Esophagus squamous epithelium (tissue), 4 donors: ENCODE data around the gene RTP5.
"Not testable (repeated sequence)": the region's sequence is repeated elsewhere in the genome, so short reads cannot be mapped to it uniquely, and the experiment has no call there.

Experiments
- CTCF ChIP-seq, 6 experiments: fragments of 450-650 bp in 4 of 6; fragments of 200-600 bp in 2 of 6; sonication (generic) in 2 of 6; IDR thresholded peaks; one replicate each; pipeline ENCODE4 v1.5.1; 2016 to 2019; ENCODE audit warnings: antibody characterized with exemption in 6 of 6, mild to moderate bottlenecking in 4 of 6, moderate library complexity in 4 of 6
- POLR2A ChIP-seq, 4 donors: fragments of 450-650 bp; IDR thresholded peaks; one replicate each; pipeline ENCODE4 v1.6.1; 2017; ENCODE audit warnings: antibody characterized with exemption in 4 of 4, mild to moderate bottlenecking in 4 of 4, moderate library complexity in 3 of 4

DNA sequence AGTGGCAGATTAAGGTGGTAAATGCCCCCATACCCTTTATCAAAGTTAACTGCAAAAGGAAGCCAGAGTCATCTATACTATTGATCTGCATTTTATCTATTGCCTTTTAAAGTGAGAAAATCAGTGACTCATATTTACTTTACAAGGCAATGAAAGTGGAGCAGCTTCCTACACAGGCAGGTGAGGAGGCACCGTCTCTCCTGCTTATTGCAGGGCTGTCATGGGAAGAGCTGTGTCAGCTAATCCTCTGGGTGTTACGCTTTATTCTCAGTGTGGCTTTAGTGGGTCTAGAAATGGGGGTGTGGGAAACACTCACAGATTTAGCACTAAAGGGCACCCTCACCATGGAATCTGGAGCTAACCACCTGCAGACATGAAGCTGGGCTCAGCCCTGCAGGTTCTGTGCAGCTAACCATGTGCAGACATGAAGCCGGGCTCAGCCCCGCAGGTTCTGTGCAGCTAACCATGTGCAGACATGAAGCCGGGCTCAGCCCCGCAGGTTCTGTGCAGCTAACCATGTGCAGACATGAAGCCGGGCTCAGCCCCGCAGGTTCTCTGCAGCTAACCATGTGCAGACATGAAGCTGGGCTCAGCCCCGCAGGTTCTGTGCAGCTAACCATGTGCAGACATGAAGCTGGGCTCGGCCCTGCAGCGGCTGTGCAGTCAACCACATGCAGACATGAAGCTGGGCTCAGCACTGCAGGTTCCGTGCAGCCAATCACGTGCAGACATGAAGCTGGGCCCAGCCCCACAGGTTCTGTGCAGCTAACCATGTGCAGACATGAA, 53.5 kb downstream of the RTP5 start:
- not testable (repeated sequence) for TF ChIP-seq POLR2A, CTCF (IDR thresholded peaks at IDR 0.05)
